ENCODE data around the gene MCRIP1.
A peak's percentile ranks its signal among the peaks of the same experiment; 100 is the strongest.

The MCRIP1 gene

GRCh38 chr17:81860756-81861568 is 27.9 kb upstream of the MCRIP1 start:
- peak; percentile 96 to 100 (median 100) for DNase-seq

GRCh38 chr17:81859906-81860755 is 27.0 kb upstream of the MCRIP1 start, which contains the start of gene P4HB:
Gene P4HB, minus strand, starts transcription at chr17:81860535. Its CDS starts 64 bp downstream, at chr17:81860471.
- no peak for DNase-seq

- DNase-seq = no peak
Measured at GRCh38 chr17:81858967-81859905, 26.1 kb upstream of the MCRIP1 start.

- DNase-seq = no peak
Measured at GRCh38 chr17:81858170-81858966, 25.3 kb upstream of the MCRIP1 start.

- DNase-seq = peak in 1 of 14 donors; percentile 45
Measured at GRCh38 chr17:81854974-81855774, 22.1 kb upstream of the MCRIP1 start.

DNA sequence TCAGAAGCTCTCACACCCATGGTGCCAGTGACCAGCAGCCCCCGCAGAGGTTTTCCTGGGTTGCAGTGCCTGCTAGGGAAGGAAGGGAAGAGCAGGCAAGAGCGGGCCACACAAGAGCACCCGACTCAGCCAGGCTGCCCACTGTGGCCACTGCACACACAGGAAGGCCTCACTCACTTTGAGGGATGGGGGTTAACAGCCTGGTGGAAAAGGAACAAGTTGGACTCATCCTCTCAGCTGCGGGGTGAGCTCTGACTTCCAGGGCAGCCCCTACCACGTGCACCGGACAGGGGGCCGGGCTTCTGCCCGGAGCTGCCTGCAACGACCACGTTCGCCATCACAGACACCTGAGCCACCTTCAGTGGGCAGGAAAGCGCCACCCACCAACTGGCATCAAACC is 19.1 kb upstream of the MCRIP1 start:
- no peak for DNase-seq

DNA sequence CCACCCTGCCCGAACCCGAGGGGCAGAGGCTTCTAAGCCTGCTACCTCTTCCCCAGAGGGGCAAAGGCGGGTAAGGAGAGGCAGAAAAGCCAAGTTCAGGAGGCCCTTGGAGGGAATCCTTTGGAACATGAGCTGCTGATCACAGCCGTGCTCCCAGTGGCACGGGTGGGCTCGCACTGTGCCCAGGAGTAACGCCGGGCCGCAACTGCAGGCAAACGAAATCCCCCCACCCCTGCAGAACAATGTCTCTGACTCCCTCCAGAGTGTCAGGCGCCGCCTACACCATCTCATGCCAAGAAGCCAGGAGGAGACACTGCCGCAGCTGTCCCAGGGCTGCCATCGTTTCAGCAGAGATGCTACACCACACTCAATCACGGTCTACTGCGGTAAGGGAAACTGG is 18.3 kb upstream of the MCRIP1 start:
- DNase-seq = no peak

DNA sequence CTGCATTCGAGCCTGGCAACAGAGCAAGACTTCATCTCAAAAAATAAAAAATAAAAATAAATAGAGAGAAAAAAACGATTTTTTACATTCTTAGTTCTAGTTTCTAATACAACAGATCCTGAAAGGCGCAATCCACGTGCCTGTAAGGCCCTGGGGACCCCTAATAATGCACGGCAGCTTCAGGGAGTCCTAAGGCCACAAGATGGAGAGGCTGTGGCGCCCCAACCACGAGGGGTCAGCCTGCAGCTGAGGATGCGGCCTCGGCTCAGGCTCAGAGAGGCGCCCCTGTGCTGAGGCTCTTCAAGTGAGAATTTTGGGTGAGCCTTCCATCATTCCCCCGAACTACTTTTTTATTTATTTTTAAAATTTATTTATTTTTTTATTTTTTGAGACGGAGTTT is 16.4 kb upstream of the MCRIP1 start:
- no peak for DNase-seq

GRCh38 chr17:81846743-81847689 is 13.9 kb upstream of the MCRIP1 start:
- no peak for DNase-seq

GRCh38 chr17:81845881-81846742 is 13.0 kb upstream of the MCRIP1 start:
- no peak for DNase-seq

DNA sequence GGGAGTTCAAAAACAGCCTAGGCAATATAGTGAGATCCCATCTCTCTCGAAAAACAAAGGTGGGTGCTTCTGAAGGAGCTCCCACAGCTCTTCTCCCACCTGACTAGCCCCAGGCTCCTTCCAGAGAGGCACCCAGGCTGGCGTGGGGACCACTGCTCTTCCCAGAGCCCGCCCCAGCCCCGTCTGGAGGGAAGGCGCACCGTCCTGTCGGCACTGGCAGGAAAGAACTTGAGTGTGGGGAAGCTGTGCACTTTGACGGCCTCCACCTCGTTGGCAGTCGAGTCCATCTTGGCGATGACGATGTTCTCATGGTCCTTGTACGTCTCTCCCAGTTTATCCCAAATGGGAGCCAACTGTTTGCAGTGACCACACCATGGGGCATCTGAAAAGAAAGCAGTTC is 12.3 kb upstream of the MCRIP1 start:
- DNase-seq = no peak

DNA sequence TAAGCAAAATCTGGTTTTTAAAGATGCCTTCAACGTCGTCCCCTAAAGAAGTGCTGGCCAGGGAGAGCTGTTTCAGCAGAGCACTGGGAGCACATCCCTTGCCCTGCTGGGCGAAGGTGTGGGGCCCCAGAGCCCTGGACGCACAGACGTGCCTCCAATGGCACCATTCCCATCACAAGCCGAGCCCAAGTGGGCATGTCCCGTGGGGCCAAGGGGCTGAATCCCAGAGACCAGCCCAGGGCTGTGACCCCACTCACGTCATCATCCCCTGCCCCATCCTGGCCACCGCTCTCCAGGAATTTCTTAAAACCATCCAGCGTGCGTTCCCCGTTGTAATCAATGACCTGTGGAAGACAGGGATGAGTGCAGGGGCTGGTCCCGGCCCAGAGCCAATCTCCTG is 11.8 kb upstream of the MCRIP1 start:
- no peak for DNase-seq

DNA sequence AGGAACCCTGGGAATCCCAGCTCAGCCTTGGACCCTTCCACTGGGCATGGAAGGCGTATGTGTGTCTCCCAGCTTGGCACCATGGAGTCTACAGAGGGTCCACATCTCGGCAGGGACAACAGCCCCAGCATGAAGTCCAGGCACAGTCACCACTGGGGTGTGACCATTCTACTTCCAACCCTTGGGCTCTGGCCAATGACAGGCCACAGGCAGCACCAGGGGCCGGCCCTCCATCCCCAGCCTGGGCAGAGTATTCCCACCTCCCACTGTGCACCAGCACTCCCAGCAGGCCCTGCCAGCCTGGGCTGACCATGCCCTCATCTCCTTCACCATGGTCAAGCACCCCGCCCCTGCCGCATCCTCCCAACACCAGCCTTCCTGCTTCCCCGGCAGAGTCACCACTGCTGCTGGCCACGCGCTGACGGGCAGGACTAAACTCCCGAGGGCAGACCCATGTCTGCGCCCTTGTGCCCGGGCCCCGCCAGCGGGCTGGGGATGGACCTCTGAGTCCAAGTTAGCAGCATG is 11.3 kb upstream of the MCRIP1 start:
- no peak for DNase-seq

- no peak for DNase-seq
Measured at GRCh38 chr17:81843713-81844326, 10.7 kb upstream of the MCRIP1 start.

GRCh38 chr17:81842725-81843504 is 9.8 kb upstream of the MCRIP1 start:
- no peak for DNase-seq

GRCh38 chr17:81842378-81842724 is 9.3 kb upstream of the MCRIP1 start:
- DNase-seq = no peak

DNA sequence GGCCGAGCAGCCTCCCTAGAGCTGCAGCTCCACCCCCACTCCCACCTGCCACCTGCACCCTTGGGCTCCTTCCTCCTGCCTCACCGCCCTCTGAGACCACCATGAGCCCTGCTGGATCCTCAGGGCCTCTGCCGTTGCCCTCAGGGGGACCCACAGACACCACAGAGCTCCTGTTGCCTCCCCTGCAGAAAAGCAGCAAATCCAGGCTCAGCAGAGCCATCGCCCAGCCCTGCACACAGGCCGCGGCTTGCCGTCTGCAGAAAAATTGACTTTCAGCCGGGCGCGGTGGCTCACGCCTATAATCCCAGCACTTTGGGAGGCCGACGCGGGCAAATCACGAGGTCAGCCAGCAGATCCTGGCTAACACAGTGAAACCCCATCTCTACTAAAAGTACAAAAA is 8.8 kb upstream of the MCRIP1 start:
- no peak for DNase-seq

Data from C1 segment of cervical spinal cord (tissue), 14 donors.